NCI-H1930 (cell line): ENCODE results near the gene C1S.
"Not testable (repeated sequence)": the region's sequence is repeated elsewhere in the genome, so short reads cannot be mapped to it uniquely, and the experiment has no call there.

ENCODE experiments used
- DNase-seq, 2 experiments: peaks; one replicate each; lab custom pipeline; 2025; lab: John Stamatoyannopoulos, UW

The C1S gene

GRCh38 chr12:7103837-7104584 is 43.5 kb downstream of the C1S start:
- DNase-seq, result no peak

- DNase-seq, result no peak
Measured at GRCh38 chr12:7106082-7106481, 45.6 kb downstream of the C1S start.

- DNase-seq, result not testable (repeated sequence)
Measured at GRCh38 chr12:7107181-7107580, 46.7 kb downstream of the C1S start.

- no peak for DNase-seq
Measured at GRCh38 chr12:7107636-7108002, 47.1 kb downstream of the C1S start.

GRCh38 chr12:7108003-7108795 is 47.7 kb downstream of the C1S start:
- peak; percentile 43 to 59 for DNase-seq

- peak; percentile 72 to 76 for DNase-seq
Measured at GRCh38 chr12:7108796-7109571, 48.5 kb downstream of the C1S start, which contains the start of gene C1RL. TSS of gene C1RL (minus strand) at chr12:7109214. CDS start at chr12:7109180, 34 bp downstream.

- no peak for DNase-seq
Measured at GRCh38 chr12:7109572-7109920, 49.0 kb downstream of the C1S start.

- no peak for DNase-seq
Measured at GRCh38 chr12:7110661-7111060, 50.1 kb downstream of the C1S start.

GRCh38 chr12:7112041-7112440 is 51.5 kb downstream of the C1S start:
- no peak for DNase-seq

- no peak for DNase-seq
Measured at GRCh38 chr12:7113389-7113871, 52.9 kb downstream of the C1S start.

- DNase-seq, result no peak
Measured at GRCh38 chr12:7114008-7114407, 53.5 kb downstream of the C1S start.

- DNase-seq, result no peak
Measured at GRCh38 chr12:7114851-7115250, 54.3 kb downstream of the C1S start.

- no peak for DNase-seq
Measured at GRCh38 chr12:7116196-7116595, 55.7 kb downstream of the C1S start.

- no peak for DNase-seq
Measured at GRCh38 chr12:7116916-7117315, 56.4 kb downstream of the C1S start.

- no peak for DNase-seq
Measured at GRCh38 chr12:7117670-7118069, 57.2 kb downstream of the C1S start.

- no peak for DNase-seq
Measured at GRCh38 chr12:7118881-7119280, 58.4 kb downstream of the C1S start.

GRCh38 chr12:7120166-7120565 is 59.6 kb downstream of the C1S start:
- no peak for DNase-seq
